ENCODE data around the gene COL28A1. TPM values are rescaled to one million over a fixed set of nuclear protein-coding genes. Genes with fewer than 3 reads are reported as not detected.

COL28A1 gene
- total RNA-seq: 0.58 TPM

- ATAC-seq: no peak
These were observed at the start of gene COL28A1 for GRCh38 chr7:7535691-7536090. TSS of gene COL28A1 (minus strand) at chr7:7535873. CDS start at chr7:7532875, 2,998 bp downstream.

GRCh38 chr7:7584653-7585052 lies 49.0 kb upstream of the COL28A1 start:
- ATAC-seq: no peak
- DNase-seq (ENCODE audit: low spot score): no peak

More at GRCh38 chr7:7535691-7536090, at the start of gene COL28A1:
- DNase-seq (ENCODE audit: low spot score): no peak

GRCh38 chr7:7583731-7584130 lies 48.1 kb upstream of the COL28A1 start:
- no peak for ATAC-seq

GRCh38 chr7:7582596-7582995 lies 46.9 kb upstream of the COL28A1 start:
- DNase-seq (ENCODE audit: low spot score) (no peak), ATAC-seq (no peak)

More at GRCh38 chr7:7583731-7584130, 48.1 kb upstream of the COL28A1 start:
- no peak for DNase-seq (ENCODE audit: low spot score)

GRCh38 chr7:7581531-7582179 lies 46.0 kb upstream of the COL28A1 start:
- ATAC-seq (no peak), DNase-seq (ENCODE audit: low spot score) (no peak)

- ATAC-seq (no peak), DNase-seq (ENCODE audit: low spot score) (no peak)
These were observed 44.0 kb upstream of the COL28A1 start for GRCh38 chr7:7579638-7580037.

GRCh38 chr7:7577888-7578287 lies 42.2 kb upstream of the COL28A1 start:
- no peak for DNase-seq (ENCODE audit: low spot score)
- ATAC-seq: no peak

- no peak for DNase-seq (ENCODE audit: low spot score)
- no peak for ATAC-seq
These were observed 40.7 kb upstream of the COL28A1 start for GRCh38 chr7:7576344-7576743.

GRCh38 chr7:7573701-7574100 lies 38.0 kb upstream of the COL28A1 start:
- DNase-seq (ENCODE audit: low spot score) (no peak), ATAC-seq (no peak)

GRCh38 chr7:7570584-7570983 lies 34.9 kb upstream of the COL28A1 start:
- ATAC-seq: no peak
- DNase-seq (ENCODE audit: low spot score): no peak

- ATAC-seq: no peak
- DNase-seq (ENCODE audit: low spot score): no peak
These were observed 33.9 kb upstream of the COL28A1 start for GRCh38 chr7:7569615-7570014.

GRCh38 chr7:7569081-7569527 lies 33.4 kb upstream of the COL28A1 start:
- ATAC-seq (no peak), DNase-seq (ENCODE audit: low spot score) (no peak)

- DNase-seq (ENCODE audit: low spot score) (no peak), ATAC-seq (no peak)
These were observed 32.9 kb upstream of the COL28A1 start for GRCh38 chr7:7568553-7568952.

GRCh38 chr7:7567898-7568531 lies 32.3 kb upstream of the COL28A1 start:
- no peak for ATAC-seq
- no peak for DNase-seq (ENCODE audit: low spot score)

- ATAC-seq: peak; percentile 92
- DNase-seq (ENCODE audit: low spot score): peak; percentile 94
These were observed 31.3 kb upstream of the COL28A1 start, which contains the start of gene MIOS for GRCh38 chr7:7566651-7567611. TSS of gene MIOS (plus strand) at chr7:7566884. CDS start at chr7:7572476, 5,592 bp downstream.

- DNase-seq (ENCODE audit: low spot score) (no peak), ATAC-seq (peak; percentile 6)
These were observed 30.3 kb upstream of the COL28A1 start for GRCh38 chr7:7565746-7566650.

- ATAC-seq (no peak), DNase-seq (ENCODE audit: low spot score) (no peak)
These were observed 29.5 kb upstream of the COL28A1 start for GRCh38 chr7:7565018-7565680.

GRCh38 chr7:7564323-7564780 lies 28.7 kb upstream of the COL28A1 start:
- DNase-seq (ENCODE audit: low spot score) (no peak), ATAC-seq (no peak)

GRCh38 chr7:7563813-7564212 lies 28.1 kb upstream of the COL28A1 start:
- no peak for DNase-seq (ENCODE audit: low spot score)
- peak; percentile 33 for ATAC-seq

- ATAC-seq (no peak), DNase-seq (ENCODE audit: low spot score) (no peak)
These were observed 27.6 kb upstream of the COL28A1 start for GRCh38 chr7:7563269-7563668.
